Jurkat, Clone E6-1 (cell line): ENCODE data around the gene BMF.
"Not testable (repeated sequence)": the region's sequence is repeated elsewhere in the genome, so short reads cannot be mapped to it uniquely, and the experiment has no call there.

Experiments
- DNase-seq: peaks from one replicate; pipeline ENCODE4 v3.0.0-alpha.2; 2011; ENCODE audit warnings: low read depth, low spot score
- H3K4me3 ChIP-seq: 2 replicates; pipeline ENCODE4 v1.5.1; 2011; ENCODE audit warnings: mild to moderate bottlenecking, low read length, control low read depth, moderate library complexity

The BMF gene

DNA sequence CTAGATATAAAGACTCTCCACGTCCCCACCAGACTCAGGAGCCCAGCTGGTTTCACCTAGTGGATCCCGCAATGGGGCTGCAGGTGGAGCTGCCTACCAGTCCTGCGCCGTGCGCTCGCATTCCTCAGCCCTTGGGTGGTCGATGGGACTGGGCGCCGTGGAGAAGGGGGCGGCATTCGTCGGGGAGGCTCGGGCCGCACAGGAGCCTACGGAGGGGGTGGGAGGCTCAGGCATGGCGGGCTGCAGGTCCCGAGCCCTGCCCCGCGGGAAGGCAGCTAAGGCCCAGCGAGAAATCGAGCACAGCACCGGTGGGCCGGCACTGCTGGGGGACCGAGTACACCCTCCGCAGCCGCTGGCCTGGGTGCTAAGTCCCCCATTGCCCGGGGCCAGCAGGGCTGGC, 34.0 kb downstream of the BMF start:
- not testable (repeated sequence) for H3K4me3 ChIP-seq, DNase-seq

DNA sequence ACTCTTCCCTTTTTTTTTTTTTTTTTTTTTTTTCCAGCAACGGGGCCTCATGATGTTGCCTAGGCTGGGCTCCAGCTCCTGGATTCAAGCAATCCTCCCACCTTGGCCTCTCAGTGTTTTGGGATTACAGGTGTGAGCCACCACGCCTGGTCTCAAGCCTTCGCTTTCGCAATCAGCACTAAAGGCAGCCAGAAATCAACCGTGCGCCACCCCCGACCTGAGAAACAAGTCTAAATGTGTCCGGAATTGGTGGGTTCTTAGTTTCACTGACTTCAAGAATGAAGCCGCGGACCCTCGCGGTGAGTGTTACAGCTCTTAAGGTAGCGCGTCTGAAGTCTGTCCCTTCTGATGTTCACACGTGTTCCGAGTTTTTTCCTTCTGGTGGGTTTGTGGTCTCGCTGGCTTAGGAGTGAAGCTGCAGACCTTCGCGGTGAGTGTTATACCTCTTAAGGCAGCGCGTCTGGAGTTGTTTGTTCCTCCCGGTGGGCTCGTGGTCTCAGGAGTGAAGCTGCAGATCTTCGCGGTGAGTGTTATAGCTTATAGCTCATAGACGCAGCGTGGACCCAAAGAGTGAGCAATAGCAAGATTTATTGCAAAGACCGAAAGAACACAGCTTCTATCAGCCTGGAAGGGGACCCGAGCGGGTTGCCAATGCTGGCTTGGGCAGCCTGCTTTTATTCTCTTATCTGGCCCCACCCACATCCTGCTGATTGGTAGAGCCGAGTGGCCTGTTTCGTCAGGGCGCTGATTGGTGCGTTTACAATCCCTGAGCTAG, 34.8 kb downstream of the BMF start:
- peak; percentile 45 for DNase-seq
- H3K4me3 ChIP-seq, result not testable (repeated sequence)

DNA sequence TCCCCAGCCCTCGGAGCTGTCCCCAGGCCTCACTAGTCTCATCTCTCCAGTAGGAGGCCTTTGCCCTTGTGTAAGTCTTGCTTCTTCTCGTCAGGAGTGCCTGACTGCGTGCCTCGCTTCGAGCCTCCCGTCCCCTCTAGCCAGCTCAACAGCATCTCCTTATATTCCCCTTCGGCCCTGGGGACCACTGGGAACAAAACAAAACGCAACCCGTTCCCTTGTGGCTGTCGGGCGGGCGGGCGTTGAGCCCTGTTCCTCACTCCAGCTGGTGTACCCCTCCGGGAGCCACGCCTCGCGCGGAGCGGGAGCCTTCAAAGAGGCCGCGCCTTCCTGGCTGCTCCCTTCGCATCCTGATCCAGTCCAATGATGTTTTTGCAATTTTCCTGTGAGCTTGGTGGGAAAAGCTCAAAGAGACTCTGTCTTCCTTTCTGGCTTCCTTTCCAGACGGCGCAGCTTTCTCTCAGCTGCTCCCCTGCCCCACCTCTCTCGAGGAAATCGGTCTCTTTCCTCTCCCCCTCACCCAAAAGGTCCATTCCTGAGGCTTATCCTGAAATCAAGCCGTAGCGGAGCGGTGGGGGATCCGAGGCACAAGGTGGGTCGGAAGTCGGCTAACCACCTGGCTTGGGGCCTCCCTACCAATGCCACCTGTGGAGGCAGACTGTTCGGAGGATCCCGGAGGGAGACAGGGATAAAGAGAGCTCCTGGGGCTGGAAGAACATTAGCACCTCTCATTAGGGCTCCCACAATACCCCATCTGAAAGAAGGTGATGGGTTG, 36.3 kb downstream of the BMF start:
- H3K4me3 ChIP-seq, result no peak overlapping the region
- no peak for DNase-seq

DNA sequence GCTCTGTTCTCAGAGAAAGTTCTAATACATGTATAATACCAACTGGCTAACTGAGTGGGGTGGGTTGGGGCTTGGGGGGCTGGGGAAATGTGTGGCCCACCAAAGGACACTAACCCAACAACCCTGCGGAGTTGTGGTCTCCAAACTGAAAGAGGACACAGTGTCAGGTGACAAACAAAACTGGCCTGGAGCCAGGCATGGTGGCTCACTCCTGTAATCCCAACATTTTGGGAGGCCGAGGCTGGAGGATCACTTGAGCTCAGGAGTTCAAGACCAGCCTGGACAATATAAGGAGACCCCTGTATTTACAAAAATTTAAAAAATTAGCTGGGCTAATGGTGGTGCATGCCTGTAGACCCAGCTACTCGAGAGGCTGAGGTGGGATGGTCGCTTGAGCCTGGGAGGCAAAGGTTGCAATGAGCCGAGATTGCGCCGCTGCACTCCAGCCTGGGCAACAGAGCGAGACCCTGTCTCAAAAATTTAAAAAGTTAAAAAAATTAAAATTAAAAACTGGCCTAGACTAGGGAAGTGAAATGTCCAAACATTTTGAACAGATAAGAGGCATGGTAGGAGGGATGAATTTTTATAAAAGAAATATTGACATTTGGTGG, 38.0 kb downstream of the BMF start:
- no peak overlapping the region for H3K4me3 ChIP-seq
- DNase-seq, result no peak

DNA sequence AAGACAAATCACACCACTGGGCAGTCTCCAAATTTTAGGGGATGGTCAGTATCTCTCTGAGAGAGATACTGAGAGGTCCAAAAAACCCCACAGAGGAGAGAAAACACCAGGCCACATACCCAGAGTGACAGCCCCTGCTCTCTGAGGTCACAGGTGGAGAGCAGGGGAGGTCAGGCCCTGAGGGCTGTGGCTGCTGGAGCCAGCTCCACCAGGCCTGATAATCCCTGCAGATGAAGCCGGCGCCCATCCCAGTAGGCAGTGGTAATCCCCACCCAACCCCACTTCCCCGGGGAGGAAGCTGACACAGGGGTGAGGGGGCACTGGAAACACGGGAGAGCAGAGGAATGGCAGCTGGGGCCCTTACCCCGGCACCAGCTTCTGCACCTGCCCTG, 38.5 kb downstream of the BMF start:
- no peak overlapping the region for H3K4me3 ChIP-seq
- DNase-seq, result no peak

DNA sequence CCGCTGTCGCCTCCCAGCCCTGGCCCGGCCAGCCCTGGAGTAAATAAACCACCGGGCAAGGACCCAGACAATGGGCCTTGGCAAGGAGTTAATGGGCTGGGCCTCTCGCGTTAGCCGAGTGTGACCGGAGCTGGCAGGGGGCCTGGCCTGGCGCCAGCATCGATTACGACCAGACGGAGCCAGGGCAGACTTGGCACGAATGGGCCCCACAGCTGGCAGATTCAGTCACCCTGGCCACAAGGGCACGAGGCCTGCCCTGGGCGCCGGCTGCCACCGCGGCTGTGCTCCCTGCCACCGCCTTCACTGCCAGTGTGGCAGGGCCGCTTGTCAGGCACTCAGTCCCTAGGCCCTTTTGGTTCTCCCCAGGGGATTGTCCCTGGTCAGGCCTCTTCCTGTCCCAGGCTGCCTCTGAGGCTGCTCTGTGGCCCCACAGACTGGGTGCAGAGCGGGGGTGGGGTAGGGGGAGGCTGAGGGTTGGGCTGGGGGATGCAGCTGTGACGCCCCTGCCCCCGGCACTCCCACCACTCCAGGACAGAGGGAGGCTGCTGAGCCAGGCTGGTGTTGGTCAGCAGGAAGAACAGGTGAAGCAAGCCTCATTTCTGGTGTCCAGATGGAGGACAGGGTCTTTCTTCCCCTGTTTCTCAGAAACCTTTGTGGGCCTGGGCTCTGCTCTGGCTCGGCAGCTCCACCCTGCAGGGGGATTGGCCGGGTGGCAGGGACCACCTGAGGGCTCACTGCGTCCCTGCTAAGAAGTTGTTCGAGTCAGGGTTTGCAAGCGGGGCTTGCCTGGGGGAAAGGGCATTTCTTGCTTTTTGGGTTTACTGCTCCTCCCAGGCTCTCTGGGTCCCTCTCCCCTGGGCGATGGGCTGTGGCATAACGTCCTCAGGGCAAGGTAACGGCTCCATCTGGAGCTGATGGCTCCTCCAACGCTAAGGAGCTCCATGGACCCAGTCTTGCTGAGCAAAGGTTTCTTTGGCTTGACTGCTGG, 39.2 kb downstream of the BMF start:
- no peak for DNase-seq
- H3K4me3 ChIP-seq, result no peak overlapping the region

DNA sequence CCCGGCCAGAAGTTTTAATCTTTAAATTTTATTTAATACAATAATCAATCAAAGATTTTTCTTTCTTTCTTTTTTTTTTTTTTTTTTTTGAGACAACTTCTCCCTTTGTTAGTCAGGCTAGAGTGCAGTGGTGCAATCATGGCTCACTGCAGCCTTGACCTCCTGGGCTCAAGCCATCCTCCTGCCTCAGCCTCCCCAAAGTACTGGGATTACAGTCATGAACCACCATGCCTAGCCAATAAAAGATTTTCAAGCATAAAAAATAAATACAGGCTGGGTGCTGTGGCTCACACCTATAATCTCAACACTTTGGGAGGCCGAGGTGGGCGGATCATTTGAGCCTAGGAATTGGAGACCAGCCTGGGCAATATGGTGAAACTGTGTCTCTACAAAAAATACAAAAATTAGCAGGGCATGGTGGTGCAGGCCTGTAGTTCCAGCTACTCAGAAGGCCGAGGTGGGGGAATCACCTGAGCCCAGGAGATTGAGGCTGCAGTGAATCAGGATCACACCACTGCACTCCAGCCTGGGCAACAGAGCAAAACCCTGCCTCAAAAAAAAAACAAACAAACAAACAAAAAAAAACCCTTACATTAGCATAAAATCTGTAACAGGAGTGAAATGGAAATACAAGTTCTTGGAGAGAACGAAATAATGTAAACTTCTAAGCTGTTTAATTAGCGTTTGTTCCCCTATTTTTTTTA, 40.6 kb downstream of the BMF start:
- H3K4me3 ChIP-seq, result no peak overlapping the region
- DNase-seq, result no peak

DNA sequence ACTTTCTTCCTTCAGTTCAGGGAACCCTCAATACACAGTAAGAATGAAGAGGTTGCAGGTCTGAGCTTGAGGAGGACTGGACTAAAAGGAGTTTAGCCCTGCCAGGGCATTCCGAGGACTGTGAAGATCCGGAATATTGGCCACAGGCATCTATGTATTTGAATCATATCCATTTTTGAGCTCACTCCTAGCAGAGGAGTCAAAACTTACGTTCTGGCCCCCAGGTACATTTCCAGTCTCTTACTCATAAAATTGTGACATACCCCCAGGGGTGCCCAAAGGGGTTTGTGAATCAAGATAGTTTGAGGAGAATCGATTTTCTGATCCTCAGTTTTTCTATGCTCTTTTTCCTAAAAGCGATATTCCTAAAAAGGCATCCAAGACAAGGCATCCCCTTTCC, 42.1 kb downstream of the BMF start:
- DNase-seq, result no peak
- no peak overlapping the region for H3K4me3 ChIP-seq

DNA sequence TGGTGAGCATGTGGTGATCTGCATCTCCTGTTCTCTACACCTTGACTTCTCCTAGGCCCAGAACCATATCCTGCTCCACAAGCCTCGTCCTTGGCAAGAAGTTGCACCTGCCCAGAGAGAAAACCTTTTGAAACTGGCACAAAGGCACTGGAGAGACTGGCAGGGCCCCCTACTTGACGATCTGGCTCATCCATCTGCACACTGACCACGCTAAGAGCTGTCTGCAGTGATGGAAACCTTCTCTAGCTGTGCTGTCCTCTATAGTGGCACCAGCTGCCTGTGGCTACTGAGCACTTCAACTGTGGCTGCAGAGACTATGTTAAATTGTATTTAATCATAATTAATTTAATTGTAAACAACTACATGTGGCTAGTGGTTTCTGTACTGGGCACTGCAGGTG, 43.5 kb downstream of the BMF start:
- DNase-seq, result no peak
- H3K4me3 ChIP-seq, result no peak overlapping the region

DNA sequence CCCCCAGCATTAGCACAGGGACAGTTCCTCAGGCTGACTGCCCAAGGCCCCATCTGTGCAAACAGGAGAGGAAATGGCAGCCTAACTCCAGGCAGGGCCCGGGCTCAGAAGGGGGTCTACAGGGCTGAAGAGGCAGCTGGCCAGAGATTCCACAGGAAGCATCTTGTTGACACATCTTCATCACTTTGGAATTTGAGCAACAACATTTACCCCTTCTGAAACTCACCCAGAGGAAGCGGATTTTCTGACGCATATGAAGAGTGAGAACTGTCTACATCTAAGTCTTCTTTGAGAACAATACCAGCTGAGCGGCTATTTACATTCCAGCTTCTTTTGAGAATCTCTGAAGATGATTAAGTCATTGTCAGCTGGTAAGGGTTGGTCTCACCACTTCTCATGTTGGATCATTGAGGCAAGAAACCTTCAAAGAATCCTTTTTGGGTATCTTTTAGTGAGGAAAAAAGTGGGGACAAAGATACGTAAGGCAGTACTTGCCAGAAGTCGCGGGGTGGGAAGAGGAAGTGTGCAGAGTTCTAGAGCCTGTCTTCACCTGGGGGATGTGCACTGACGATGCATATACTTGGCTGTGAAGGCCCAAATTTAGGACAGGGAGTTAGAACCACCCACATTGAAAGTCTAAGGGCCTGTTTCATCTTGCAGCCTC, 44.3 kb downstream of the BMF start:
- no peak for DNase-seq
- H3K4me3 ChIP-seq, result no peak overlapping the region

DNA sequence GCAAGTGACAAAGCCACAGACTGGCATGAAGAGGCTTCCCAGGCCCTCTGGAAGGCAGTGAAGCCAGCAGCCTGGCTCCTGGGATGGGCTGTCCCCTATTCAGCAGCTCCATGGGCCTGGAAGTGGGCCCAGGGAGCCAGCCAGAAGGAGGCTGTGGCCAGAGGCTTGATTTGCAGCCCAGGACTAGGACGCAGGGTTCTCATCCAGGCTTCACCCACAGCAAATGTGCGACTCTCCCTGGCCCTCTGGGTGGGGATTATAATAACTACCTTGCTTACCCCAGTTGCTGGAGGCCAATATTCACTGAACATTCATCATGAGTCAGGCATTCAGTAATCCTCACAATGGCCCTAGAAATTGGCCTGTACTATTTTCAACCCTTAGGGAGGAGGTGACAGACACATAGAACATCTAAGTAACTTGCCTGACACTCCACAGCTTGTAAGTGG, 45.1 kb downstream of the BMF start:
- no peak overlapping the region for H3K4me3 ChIP-seq
- no peak for DNase-seq

DNA sequence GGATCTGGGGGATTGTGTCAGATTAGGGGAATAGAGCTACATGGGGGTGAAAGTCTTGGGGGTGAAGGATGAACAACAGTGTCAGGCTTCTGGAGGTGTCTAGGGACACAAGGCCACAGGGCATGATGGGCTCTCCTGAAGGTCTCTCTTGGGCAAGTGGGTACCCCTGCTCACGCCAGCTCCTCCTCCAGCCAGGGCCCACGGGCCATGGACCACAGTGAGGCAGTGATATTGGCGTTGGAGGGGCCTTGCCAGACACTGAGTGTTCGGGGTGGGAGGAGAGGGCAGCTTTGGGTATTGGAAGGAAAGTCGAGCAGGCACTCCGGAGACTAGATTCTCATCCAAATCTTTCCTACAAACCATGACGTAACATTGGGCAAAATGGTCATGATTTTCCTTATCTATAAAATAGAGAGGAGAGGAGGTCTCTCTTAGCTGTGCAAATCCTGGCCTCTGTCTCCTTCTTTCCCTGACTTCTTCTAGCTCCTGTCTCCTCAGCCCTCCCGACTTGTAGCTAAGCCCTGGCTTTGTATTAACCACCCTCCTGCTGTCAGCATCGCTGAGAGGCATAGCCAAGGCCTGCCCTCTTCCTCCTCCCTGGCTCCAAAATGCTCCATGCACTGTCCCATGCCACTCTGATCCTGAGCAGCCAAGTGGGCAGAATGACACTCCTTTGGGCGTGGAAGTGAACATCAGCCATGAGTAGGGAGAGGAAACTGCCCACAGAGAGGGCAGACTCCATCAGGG, 45.7 kb downstream of the BMF start:
- DNase-seq, result no peak

DNA sequence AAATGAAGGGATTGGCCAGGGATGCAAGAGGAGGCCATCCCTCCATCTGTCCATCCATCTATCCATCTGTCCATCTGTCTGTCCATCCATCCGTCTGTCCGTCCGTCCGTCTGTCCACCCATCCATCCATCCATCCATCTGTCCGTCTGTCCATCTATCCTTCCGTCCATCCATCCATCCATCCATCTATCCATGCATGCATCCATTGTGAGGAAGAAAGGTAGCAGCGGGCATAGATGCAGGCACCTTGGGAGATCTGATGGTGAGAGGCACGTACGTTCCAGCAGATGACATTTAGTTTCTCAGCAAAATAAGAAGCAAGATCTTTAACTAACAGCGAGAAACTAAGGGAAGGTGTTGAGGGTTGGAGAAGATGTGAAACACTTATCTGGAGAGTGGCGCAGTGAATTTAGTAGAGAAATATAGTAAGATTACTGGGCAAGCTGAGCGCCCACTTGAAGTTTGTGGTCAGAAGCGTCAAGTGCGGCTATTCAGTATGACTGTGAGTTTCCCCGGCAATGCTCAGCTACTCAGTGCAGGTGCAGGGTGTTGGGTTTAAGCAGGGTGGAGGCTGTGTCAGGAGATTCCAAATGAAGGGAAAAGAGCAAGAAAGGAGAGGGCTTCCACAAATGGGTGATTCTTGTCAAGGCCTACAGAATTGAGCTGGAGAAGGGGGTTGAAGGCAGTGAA, 47.3 kb downstream of the BMF start:
- DNase-seq, result no peak
- no peak overlapping the region for H3K4me3 ChIP-seq

More for the DNA sequence above, 45.7 kb downstream of the BMF start:
- no peak overlapping the region for H3K4me3 ChIP-seq

DNA sequence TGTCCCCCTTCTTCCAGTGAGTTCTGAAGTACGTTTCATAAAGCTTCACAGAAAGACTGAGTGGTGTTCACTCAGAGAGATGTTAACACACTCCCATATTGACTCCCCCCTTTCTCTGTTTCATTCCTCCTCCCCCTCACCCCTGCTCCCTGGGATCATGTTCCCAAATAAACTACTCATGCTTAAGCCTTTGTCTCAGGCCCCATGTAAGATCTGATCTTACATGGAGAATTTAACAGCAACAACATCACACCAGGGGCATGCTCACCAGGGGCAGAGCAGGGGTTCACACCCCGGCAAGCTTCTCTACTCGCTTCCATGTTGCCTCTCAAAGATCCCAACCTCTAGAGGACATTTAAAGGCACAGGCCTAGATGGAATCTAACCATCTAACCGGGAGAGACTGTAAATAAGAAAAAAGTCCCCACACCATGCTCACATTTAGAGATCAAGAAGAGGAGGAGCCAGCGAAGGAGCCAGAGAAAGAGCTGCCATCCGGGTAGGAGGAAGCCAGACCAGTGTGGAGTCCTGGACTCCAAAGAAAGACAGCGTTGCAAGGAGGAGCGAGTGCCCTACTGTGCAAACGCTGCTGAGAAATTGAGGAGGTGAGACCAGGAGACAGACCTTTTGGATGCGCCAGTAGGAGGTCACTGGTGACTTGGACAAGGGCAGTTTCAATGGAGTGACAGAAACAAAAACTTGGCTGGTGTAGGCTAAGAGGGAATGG, 48.3 kb downstream of the BMF start:
- DNase-seq, result no peak
- H3K4me3 ChIP-seq, result no peak overlapping the region

DNA sequence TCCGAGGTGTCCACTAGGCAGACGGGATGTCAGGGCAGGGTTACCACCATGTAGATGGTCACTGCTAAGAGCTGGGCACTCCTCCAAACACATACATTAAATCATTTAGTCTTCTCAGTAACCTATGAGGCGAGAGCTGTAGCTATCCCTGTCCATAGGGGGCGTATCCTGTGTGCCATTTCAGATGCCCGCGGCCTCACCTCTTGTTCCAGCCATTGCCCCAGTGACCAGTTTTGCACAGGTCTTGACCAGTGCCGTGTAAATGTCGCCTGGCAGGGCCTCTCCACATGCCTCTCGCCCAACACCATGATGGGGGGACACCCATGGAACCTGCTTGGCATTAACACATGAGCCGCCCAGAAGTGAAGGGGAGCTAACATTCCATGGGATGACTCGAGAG, 48.9 kb downstream of the BMF start:
- H3K4me3 ChIP-seq, result no peak overlapping the region
- DNase-seq, result no peak

DNA sequence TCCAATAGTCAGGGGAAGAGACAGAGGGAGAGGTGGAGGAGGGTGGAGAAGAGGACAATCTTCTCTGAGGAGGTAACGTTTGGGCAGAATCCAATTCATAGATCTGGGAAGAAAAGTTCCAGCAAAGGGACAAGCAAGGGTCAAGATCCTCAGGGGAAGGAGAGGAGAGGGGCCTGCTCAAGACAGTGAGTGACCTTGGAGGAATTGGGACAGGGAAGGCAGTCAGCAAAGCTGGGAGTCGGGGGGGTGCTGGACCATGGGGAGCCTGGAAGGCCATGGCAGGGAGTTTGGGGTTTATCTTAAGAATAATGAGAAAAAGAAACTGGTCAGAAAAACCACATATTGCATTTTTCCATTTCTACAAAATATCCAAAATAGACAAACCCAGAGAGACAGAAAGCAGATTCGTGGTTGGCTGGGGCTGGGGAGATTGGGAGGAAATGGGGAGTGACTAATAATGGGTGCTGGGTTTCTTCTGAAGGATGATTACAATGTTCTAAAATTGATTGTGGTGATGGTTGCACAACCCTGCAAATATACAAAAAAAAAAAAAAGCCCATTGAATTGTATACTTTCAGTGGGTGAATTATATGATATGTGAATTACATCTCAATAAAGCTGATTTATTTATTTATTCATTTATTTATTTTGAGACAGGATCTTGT, 50.1 kb downstream of the BMF start:
- no peak for DNase-seq

More for the DNA sequence above, 50.1 kb downstream of the BMF start:
- H3K4me3 ChIP-seq, result no peak overlapping the region
